Stimulated activated CD4-positive, alpha-beta T cell treated with anti-CD3 and anti-CD28 coated beads, Interleukin-1b, Interleukin-23, amount 100 ng/mL, for 1 hour (primary cell): Measurements from ENCODE around the gene ZNF827.

Experiments
- DNase-seq, 2 donors: peaks; one replicate each; pipeline ENCODE4 v3.0.0-alpha.2; 2020; ENCODE audit warnings: low read depth in 2 of 2

Gene ZNF827

DNA sequence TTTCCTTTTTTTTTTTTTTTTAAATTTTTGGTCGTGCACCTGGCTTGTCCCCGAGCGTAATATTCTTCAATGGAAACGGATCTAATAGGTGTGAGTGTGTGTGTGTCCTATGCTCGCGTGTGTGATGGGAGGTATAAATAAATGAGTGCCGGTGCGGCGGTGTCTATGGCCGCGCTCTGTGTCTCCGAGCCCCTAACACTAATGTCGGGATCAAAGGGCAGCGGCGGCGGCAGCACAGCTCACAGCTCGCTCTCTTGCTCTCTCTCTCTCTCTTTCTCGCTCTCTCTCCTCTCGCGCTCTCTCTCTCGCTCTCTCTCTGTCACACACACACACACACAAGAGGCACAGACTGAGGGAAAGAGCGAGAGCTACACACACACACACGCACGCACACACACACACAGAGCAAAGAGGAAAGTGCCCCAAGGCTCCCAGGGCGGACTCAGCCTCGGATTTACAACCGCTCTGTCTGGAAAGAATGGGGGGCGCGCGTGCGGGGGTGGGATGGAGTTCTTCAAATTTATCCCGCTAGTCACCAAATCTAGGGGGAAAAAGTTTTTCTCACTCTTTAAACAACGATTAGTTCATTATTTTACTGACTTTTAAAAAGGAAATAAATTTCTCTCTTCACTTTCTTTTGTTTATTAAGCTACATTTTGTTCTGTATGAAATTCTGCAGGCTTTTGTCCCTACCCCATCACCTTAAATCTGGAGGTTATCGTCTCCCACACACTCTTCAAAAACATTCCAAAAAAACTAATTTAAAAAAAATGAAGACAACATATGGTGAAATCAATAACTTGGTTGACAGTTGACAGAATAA is at the start of gene ZNF827:
TSS of gene ZNF827 (minus strand) at position 206 of the 823 bp plus-strand sequence. CDS start 416 bp downstream, outside the sequence.
- DNase-seq = no peak

DNA sequence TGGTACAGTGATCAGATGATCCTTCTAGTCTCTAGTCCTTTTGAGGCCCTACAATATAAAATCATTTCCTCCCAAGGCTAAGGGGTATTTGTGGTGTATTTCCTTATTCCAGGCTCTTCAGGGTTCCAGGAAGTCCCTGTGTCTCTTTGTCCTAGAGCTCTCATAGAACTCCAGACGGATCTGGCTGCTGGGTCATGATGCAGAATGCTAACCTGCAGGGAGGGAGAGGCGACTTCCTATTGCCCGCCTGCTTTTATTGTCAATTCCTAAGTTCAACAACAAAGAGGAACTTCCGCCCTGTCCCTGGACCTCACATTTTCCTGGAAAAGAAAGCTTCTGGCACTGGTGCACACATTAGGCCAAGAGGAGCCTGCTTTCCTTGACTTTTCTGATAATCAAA is 45.9 kb upstream of the ZNF827 start:
- DNase-seq = no peak

- DNase-seq = no peak
Observed at GRCh38 chr4:145982791-145983190, 44.2 kb upstream of the ZNF827 start.

GRCh38 chr4:145979160-145979559 is 40.5 kb upstream of the ZNF827 start:
- no peak for DNase-seq

GRCh38 chr4:145976680-145977079 is 38.1 kb upstream of the ZNF827 start:
- DNase-seq = no peak

DNA sequence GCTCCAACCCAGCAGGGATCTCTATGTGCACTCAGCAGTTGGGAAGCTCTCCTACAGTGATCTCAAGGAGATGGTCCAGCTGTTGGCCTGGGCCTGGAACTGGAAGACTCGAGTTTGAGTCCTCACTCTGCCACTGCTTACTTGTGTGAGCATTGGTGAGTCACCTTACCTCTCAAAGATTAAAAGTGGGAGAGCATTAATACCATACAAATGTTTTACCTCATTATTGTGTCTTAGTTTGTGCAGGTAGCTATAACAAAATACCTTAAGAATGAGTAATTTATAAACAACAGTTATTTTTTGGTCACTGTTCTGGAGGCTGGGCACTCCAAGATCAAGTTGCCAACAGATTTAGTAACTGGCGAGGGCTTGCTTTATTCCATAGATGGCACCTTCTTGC is 21.4 kb upstream of the ZNF827 start:
- no peak for DNase-seq

DNA sequence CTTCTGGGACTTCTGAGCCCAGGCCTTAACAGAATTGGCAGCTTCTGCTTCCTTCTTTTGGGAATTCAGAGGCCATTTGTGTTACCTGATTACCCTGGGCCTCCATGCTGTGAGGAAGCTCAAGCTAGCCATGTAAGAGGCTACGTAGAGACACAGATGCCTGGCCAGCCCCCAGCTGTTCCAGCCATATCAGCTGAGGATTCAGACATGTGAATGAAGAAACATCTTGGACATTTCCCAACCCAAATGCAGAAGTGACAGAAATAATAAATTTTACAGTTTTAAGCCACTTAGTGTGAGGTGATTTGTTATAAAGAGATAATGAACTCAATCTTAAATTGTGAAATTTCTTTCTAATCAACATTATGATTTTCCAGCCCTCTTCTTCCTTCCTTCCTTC is 18.7 kb upstream of the ZNF827 start:
- DNase-seq = no peak

DNA sequence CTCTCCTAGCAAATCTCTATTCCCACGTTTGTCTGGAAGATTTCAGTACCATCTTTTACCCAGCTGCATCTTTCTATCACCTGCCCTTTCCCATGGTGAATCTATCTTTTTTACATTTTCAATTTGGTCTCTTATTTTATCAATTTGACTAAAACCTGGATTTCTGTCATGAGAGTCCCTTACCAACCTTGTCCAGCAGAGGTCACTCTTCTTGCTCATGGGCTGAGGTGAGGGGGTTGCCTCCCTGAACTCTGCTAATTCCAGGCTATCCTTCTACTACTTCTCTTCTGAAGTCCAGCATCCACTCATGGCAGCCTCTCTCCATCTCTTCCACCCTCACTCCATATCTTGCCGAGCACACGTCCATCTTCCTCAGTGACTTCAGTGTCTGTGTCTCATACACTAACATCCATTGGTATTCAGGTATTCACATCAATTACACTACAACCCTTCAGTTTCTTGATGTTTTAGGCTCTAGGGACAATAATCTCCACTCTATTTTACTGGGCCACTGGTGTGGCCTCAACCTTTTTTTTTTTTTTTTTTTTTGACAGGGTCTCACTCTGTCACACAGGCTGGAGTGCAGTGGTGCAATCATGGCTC is 17.8 kb upstream of the ZNF827 start:
- no peak for DNase-seq

GRCh38 chr4:145954924-145955339 is 16.3 kb upstream of the ZNF827 start:
- DNase-seq = no peak

- DNase-seq = no peak
Observed at GRCh38 chr4:145951931-145952330, 13.3 kb upstream of the ZNF827 start.

- DNase-seq = no peak
Observed at GRCh38 chr4:145945431-145946155, 7.0 kb upstream of the ZNF827 start.

DNA sequence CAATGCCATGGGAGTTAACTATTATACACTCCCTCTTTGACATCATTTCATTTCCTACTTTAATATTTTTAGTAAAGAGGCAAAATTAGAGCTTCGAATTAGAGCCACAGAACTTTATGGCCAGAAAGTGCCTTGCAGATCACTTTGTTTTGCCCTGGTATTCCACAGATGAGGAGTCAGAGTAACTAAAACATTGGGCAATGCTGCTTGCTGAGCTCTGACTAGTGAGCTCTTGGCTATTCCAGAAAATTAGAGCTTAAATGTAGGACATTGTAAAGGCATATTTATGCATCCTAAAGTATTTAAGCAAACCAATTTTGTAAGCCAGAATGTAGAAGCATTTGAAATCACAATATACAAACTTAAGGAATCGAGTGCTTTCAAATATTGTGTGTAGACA is 6.3 kb upstream of the ZNF827 start:
- DNase-seq = no peak

DNA sequence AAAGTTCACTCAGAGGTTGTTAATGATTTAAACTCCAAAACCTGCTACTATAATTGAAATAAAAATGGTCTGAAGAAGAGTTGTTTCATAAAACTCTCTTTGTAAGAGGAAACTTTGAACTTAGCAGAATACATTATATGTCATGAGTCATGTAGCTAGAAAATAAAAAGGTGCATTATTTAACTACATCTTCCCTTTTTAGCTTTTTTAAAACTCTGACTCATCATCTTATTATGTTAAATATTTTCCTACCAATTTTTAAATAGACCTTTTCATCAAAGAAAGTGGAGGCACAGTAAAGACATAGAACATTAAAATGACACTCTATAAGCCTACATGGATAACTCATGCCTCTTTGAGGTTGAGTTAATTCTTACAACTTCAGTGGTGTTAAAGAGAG is 1.2 kb upstream of the ZNF827 start:
- no peak for DNase-seq

DNA sequence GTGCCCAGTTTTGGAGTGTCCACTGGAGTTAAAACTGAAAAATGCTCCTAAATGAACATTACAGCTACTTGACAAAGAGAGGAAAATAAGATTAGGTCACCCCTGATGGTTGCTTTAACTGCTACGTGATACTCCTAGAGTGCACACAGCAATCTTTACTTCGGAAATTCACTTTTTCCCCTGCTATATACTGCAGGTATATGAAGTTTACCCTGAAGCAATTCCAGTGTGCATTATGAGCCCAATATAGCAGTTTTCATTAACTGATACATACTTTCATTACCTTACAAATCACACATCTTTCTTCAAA is 773 bp upstream of the ZNF827 start:
- no peak for DNase-seq

DNA sequence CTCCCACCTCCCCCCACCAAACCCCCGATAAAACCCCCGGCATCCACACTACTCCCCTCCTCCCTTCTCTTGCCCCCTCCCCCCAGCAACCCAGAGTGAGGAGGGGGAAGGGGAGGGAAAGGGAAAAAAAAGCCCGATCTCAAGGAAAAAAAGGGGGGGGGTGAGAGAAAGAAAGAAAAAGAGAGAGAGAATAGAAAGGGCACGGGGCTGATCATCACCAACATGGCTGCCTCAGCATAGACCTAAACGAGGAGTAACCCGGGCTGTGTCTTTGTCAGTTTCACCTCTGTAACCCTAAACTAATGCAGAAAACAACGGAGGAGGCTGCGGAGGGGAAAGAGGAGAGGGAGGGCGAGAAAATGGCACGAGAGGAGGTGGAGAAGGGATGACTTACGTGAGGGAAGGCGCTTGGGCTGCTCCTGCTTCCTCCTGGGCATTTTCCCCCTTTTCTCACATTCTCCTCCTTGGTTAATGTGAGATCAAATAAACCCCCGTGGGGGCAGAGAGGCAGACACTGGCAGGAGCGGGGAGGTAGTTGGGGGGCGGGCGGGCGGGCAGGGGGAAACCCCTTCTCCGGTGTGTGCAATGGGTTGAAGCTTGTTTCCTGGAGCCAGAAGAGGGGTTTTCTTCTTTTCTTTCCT is 532 bp downstream of the ZNF827 start:
- DNase-seq = no peak

- no peak for DNase-seq
Observed at GRCh38 chr4:145936997-145937901, 1.4 kb downstream of the ZNF827 start.

DNA sequence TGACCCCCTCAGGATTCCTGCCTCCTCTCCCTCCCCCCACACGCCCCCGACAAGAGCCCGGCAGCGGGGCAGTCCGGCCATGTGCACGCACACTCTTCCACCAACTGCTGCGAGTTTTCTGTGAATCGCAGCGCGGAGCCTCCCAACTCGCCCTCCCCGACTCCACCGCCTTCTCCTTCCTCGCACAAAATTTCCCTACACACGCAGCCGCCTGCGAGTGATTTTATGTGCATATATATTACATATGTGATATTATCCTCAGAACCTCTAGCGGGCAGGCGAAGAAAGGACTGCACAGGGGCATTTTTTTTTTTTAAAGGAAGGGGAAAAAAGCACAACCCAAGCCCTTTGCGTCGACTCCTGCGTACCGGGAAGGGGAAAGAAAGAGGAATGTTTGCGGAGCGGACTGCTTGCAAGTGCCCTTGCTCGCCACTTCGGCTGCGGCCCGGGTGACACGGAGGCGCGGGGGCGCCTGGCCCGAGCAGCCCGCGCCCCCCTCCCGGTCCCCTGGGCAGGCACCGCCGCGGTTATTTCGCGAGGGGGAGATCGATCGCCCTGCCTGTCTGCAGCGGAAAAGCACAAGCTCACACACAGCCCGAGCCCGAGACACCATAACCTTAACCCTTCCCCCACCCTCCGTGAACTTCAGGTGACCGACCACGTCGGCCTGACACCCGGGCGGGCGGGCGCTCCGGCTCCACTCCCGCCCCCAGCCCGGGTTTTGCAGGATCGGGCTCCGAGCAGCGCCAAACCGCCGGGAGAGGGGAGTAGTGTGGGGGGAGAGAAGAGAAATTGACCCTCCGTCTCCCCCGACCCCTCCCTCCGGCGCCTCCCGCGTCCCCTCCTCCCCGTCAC is 2.3 kb downstream of the ZNF827 start:
- no peak for DNase-seq

- DNase-seq = no peak
Observed at GRCh38 chr4:145935253-145936141, 3.1 kb downstream of the ZNF827 start.

DNA sequence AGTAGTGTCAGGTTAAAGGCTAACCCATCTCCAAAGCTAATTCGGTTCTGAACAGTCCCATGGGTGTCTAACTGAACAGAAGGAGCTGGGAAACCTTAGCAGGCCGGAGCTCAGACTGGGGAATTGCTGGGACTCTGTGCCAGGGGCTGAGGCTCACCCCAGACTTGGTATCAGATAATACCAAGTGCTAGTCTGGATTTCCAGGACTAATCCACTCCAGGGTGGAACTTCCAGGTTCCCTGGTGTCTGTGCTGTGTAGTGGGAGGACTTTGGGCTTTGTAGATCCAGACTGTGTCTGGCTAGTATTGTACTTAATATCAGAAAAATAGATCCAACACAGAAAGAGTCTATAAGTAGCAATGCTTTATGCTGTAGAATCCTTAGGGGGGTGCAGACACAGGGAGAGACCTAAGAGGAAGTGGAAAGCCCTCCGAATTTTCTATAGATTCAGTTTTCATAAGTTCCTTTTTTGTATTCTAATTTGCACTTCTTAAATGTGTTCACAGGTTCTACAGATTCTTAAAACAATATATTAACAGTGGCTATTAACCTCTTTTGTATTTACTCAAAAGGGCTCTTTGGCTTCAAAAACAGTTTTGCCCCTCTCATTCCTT is 4.1 kb downstream of the ZNF827 start:
- no peak for DNase-seq
